IMR-90 (cell line): ENCODE data around the gene ZNF841.

ENCODE experiments used
- BHLHE40 ChIP-seq: fragments of 150-350 bp; IDR thresholded peaks from 2 replicates; pipeline ENCODE4 v1.6.1; 2016; ENCODE audit warnings: mild to moderate bottlenecking, low read depth, low read length
- CEBPB ChIP-seq: IDR thresholded peaks from 2 replicates; pipeline ENCODE4 v1.6.1; 2012; ENCODE audit warnings: low read depth, low read length, improper control_type of control experiment
- CTCF ChIP-seq: conservative IDR thresholded peaks from 2 replicates; pipeline ENCODE4 v1.5.1; 2012; ENCODE audit warnings: mild to moderate bottlenecking, low read depth, low read length, improper control_type of control experiment
- ELK1 ChIP-seq: fragments of 150-350 bp; IDR thresholded peaks from 2 replicates; pipeline ENCODE4 v1.6.1; 2016; ENCODE audit warnings: low read depth, mild to moderate bottlenecking, low read length, moderate library complexity, borderline replicate concordance
- FOS ChIP-seq: fragments of 150-350 bp; IDR thresholded peaks from 2 replicates; pipeline ENCODE4 v1.6.1; 2016; ENCODE audit warnings: low read depth, low read length
- MAFK ChIP-seq: IDR thresholded peaks from 2 replicates; pipeline ENCODE4 v1.6.1; 2012; ENCODE audit warnings: low read depth, low read length, improper control_type of control experiment
- MAZ ChIP-seq: IDR thresholded peaks from 2 replicates; pipeline ENCODE4 v1.6.1; 2012; ENCODE audit warnings: low read depth, mild to moderate bottlenecking, low read length, improper control_type of control experiment, moderate library complexity, borderline replicate concordance
- MXI1 ChIP-seq: IDR thresholded peaks from 2 replicates; pipeline ENCODE4 v1.6.1; 2012; ENCODE audit warnings: low read depth, mild to moderate bottlenecking, low read length, moderate library complexity, borderline replicate concordance
- POLR2A ChIP-seq: IDR thresholded peaks from 2 replicates; pipeline ENCODE4 v1.6.1; 2012; ENCODE audit warnings: mild to moderate bottlenecking, low read depth, low read length
- RAD21 ChIP-seq: IDR thresholded peaks from 2 replicates; pipeline ENCODE4 v1.6.1; 2012; ENCODE audit warnings: low read length, improper control_type of control experiment
- SMC3 ChIP-seq: fragments of 150-350 bp; IDR thresholded peaks from 2 replicates; pipeline ENCODE4 v1.6.1; 2016; ENCODE audit warnings: low read depth, mild to moderate bottlenecking, antibody characterized with exemption, low read length, moderate library complexity

GRCh38 chr19:52028780-52029123 is 66.8 kb downstream of the ZNF841 start:
- TF ChIP-seq CTCF: no peak
- no peak for TF ChIP-seq BHLHE40
- TF ChIP-seq MAZ: no peak
- TF ChIP-seq MAFK: no peak
- TF ChIP-seq SMC3: no peak
- no peak for TF ChIP-seq CEBPB
- no peak for TF ChIP-seq RAD21
- no peak for TF ChIP-seq ELK1
- no peak for TF ChIP-seq POLR2A
- no peak for TF ChIP-seq MXI1
- no peak for TF ChIP-seq FOS
